ENCODE results near the gene RNF7.
"Not testable (repeated sequence)": the region's sequence is repeated elsewhere in the genome, so short reads cannot be mapped to it uniquely, and the experiment has no call there.

The RNF7 gene

DNA sequence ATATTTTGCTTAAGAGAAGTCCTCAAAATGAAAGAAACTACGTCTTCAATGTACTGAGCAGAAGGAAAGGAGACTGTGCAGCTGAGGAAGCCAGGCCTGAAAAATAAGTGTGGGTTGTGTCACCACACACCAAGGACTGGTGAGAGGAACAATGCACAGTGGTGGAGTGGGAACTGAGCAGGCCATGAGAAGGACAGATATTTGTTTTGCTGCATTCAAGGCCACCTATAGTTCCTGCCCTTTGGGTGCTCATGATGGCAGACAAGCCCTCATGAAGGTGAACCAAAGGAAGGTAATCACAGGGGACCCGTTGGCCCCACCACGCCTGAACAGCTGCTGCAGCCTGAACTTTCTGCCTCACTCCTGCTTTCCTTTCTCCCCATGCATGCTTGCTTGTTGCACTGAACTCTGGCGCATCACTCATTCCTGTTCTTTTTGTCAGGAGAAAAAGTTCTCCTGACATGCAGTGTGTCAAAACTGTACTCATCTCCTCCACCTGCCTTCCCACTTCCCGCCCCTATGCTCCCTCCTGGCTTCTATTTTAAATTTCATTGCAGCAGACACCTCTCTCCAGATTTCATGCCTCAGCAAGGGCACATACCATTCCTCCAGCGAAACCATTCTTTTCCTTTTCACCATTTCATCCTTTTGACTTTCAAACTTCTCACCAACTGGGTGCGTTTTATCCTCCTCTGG lies 2.2 kb upstream of the RNF7 start:
- DNase-seq (ENCODE audit: low read depth in 2 of 2): no peak

DNA sequence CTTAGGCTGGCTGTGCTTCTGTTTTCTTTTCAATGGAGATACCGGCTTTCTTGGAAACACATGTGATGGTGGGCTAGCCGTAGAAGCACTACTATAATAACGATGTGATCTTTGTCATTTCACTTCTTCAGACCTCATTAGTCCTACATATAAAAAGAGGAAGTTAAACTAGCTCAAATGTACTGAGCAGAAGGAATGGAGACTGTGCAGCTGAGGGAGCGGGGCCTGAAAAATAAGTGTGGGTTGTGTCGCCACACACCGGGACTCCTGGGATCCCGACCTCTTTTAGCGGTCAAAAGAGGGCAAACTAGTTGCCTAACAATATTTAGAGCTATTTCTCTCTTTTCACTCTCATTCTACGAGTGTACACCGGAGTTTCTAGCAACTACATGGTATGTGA lies 1.0 kb upstream of the RNF7 start:
- no peak for DNase-seq (ENCODE audit: low read depth in 2 of 2)

DNA sequence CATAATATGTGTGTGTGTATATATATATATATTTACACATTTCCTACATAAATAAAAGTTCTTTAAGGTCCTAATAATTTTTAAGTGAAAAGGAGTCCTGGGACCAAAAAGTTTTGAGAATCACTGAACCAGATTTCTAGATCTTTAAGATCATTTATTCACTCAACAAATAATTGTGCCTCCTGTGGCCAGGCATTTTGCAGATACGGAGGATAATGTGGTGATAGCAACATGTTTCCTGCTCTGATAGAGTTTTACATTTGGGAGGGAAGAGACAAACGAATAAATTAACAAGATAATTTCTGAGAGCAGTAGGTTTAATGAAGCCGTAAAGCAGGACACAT lies 448 bp upstream of the RNF7 start:
- DNase-seq (ENCODE audit: low read depth in 2 of 2): no peak

DNA sequence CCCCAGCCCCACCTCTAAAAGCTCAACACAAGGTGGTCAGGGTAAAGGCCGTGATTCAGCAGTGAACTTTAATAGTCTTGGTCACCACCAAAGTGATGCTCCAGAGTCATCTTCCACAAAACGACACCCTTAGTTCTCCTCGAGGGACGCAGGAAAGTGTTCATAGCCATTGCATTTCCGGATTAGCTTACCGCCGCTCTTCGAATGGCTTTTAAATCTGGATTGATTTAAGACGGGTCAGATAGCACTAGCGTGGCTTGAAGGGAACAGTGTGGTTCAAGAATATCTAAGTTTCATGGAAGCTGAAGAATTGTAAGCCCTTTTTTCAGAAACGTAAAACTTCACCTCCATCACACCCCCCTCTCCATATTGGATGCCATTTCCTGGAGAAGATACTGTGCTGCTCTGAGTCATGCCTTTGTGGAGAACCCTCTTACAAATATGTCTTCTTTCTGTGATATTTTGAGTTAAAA lies 829 bp downstream of the RNF7 start:
- DNase-seq (ENCODE audit: low read depth in 2 of 2): no peak

DNA sequence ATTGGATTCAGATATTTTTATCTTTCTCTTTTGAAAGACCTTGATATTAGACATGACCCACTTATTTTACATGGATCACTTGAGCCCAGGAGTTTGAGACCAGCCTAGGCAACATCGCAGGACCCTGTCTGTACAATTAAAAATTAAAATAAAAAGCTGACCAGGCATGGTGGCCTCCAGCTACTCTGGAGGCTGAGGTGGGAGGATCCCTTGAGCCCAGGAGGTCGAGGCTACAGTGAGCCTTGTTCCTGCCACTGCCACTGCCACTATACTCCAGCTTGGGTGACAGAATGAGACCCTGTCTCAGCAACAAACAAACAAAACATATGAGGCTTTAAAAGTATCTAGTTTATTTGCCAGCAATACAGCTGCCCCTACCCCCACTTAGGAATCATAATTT lies 1.6 kb downstream of the RNF7 start:
- DNase-seq (ENCODE audit: low read depth in 2 of 2): no peak

DNA sequence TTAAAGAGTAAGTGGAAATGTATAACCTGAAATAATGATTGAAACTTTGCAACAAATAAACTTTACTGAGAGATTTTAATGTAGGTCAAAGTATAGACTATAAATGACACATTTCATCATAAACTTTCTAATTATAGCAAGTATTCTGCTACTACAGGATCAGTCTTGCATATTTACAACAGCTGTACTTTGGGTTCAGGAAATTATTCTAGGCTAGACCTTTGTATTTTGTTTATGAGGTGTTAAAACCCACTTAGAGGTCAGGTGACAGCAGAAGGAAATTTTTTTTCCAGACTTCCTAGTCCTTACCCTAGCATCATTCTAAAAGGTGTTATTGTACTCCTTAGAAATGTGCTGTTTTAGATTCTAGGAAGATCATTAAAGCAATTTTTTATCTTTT lies 2.3 kb downstream of the RNF7 start:
- no peak for DNase-seq (ENCODE audit: low read depth in 2 of 2)

DNA sequence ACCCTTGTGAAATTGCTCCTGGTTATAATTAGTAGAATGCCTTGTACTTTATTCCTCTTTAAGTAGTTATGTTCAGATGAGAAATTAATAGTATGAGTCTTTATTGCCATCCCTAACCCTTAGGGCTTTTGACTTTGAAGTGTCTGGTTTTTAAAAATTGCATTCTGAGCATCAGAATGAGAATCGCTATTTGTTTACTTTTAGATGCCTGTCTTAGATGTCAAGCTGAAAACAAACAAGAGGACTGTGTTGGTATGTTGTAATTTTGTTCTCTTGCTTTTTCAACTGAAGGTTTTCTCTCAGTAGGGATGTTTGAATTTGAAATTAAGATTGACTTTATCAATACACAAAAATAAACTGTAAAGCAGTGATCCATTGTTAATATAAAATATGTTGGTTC lies 5.2 kb downstream of the RNF7 start:
- no peak for DNase-seq (ENCODE audit: low read depth in 2 of 2)

DNA sequence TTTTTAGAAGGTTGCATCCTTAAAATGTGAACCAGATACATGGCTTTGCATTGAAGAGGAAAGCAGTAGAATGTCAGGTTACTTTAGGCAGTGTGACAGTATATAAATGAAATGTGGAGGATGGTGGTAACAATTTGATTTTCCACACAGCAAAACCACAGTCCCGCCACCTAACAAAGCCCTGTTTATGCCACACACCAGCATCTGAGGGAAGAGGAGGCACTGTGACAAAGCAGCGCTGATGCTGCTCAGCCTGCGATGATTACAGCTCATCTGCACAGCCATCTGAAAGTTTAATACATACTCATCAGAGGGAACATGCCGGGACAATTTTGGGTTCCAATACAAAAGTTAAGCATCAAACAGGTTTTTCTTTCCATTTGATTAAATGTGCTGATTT lies 8.9 kb downstream of the RNF7 start:
- no peak for DNase-seq (ENCODE audit: low read depth in 2 of 2)

DNA sequence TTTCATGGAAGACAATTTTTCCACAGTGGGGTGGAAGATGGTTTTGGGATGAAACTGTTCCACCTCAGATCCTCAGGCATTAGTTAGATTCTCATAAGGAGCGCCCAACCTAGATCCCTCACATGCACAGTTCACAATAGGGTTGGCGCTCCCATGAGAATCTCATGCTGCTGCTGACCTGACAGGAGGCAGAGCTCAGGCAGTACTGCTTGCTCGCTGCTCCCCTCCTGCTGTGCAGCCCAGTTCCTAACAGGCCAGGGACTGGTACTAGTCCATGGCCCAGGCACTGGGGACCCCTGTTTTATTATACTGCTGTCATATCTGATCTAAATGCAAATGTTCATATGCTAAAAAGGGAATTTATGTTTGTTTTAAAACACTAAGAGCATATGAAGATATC lies 15.3 kb downstream of the RNF7 start:
- no peak for DNase-seq (ENCODE audit: low read depth in 2 of 2)

DNA sequence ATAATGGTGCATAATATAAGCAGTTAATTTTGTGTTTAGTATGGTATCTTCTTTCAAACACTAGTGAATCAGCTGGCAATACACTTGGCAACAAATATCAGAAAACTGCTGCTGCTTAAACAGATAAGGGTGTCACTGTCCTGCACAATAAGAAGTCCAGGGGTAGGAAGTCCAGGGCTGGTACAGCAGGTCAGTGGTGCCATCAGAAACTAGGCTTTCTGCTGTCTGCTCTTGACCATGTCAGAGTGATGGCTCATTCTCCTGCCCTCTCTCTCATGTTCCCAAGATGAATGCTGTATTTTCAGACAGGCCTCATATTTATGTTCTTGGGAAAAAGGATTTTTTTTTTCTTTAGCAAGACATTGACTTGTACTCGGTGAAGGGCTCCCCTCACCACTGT lies 15.9 kb downstream of the RNF7 start:
- DNase-seq (ENCODE audit: low read depth in 2 of 2): no peak

DNA sequence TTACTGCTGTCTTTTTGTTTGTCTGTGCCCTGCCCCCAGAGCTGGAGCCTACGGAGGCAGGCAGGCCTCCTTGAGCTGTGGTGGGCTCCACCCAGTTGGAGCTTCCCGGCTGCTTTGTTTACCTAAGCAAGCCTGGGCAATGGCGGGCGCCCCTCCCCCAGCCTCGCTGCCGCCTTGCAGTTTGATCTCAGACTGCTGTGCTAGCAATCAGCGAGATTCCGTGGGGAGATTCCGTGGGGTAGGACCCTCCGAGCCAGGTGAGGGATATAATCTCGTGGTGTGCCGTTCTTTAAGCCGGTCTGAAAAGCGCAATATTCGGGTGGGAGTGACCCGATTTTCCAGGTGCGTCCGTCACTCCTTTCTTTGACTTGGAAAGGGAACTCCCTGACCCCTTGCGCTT lies 24.5 kb downstream of the RNF7 start:
- not testable (repeated sequence) for DNase-seq (ENCODE audit: low read depth in 2 of 2)

DNA sequence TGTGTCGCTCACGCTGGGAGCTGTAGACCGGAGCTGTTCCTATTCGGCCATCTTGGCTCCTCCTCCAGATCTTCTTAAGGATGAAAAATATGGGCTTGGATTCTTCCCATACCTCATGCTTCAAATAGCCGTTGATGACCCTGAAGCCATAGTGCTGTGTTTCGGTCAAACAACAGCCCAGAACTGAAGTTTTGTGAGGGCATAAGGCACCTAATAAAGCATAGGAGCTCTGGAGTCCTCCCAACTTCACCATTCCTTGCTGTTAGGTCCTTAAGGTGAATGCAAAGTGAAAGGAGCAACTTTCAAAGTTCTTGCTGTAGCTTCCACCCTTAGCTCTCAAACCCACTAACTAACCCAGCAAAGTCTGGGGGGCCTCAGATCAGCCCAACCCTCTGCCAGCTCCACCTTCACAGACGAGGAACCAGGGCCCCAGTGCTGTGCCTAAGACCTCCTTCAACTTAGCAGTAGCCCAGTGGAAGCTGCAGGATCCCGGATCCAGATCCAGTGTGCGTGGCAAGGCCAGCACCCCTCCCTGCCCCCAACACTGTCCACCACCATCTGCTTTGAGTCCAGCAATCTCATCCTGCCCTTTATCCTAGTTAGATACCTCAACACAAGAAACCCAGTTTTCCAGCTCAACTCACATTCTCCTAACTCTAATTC lies 25.1 kb downstream of the RNF7 start, which contains the start of gene GRK7:
TSS of gene GRK7 (plus strand) at position 321 of the 663 bp plus-strand sequence. CDS start 14,877 bp downstream, outside the sequence.
- DNase-seq (ENCODE audit: low read depth in 2 of 2): no peak

DNA sequence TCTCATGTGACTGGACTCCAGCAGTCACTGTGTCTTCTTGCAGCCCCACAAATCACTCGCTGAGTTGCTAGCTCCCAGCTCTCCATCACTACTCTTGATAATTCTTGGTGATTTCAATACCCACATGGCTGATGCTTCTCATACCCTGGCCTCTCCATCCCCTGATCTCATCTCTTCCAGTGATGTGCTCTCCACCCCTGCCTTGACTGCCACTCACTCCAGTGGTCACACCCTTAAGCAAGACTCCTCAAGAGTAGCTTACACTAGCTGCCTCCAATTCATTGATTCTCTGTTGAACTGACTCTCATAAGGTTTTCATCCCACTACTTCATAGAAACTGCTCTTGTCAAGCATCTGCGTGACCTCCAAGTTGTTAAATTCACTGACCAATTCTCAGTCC lies 25.9 kb downstream of the RNF7 start:
- no peak for DNase-seq (ENCODE audit: low read depth in 2 of 2)

DNA sequence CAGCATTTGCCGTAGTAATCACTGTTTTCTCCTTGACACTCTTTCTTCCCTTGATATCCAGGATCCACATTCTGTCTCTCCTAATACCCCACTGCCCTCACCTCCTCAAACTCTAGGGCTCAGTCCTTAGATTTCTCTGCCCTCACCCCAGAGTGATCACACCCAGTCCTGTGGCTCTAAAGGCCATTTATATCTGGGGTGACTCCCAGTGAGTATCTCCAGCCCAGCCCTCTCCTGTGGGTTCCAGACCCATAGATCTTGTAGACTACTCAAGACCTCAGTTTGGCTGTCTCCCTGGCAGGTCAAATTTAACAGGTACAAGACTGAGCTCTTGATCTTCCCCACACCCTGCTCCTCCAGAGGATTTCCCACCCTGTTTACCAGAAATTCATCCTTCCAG lies 26.4 kb downstream of the RNF7 start:
- DNase-seq (ENCODE audit: low read depth in 2 of 2): no peak

DNA sequence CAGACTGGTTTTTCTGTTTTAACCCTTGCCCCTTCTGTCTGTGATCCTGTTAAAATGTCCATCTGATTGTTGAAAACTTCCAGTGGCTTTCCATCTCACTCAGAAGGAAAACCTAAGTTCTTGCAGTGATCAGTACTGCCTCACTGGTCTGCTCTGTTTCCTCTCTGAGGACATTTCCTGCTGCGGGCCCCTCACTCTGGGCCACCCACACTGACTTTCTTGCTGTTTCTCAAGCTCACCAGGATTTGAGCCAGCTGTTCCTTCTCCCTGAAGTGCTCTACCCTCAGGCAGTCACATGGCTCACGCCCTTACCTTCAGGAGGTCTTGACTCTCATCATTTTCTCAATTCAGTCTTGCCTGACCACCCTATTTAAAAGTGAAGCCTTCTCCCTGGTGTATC lies 26.9 kb downstream of the RNF7 start:
- DNase-seq (ENCODE audit: low read depth in 2 of 2): no peak

DNA sequence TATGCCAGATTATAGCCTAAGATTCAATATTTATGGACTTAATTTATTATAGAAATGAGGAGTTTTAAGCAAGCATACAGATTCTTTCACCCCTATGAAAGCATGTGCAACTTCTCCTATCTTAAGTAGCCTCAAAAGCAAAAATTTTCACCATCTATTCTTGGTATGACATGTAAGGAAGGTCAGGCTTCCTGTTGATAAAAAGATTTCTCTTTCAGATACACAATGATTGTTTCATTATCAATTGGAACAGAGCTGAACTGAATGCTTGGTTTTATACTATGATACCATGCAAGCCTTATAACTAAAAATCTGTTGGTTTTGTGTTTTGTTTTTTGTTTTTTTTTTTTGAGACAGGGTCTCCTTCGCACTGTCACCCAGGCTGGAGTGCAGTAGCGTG lies 29.0 kb downstream of the RNF7 start:
- no peak for DNase-seq (ENCODE audit: low read depth in 2 of 2)

DNA sequence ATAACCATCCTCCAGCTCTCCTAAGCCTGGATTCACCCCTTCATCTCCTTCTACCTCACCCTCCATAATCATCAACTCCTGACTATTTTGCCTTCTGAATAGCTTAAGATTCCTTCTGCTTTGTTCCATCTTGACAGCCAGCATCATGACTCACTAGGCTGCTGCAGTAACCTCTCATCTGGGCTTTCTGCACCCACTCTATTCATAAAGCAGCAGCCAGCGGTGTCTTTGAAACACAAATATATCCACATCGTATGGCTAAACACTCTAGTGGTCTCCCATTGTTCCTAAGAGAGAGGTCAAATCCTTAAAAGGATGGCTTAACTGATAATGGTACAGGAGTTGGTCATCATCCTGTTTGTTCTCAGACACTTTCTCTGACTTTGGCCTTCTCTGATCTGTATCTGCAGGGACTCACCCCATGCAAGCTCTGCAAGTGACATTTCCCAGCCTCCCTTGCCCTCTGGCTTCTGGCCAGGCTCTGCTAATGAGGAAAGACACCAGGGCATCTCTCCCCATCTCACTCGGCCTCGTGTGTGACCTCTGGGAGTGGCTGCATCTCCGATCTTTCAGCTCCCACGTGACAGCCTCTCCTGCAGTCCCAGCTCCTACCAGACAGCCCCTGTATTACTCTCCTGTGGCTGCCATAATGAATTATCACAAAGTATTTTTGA lies 31.3 kb downstream of the RNF7 start:
- DNase-seq (ENCODE audit: low read depth in 2 of 2): no peak

DNA sequence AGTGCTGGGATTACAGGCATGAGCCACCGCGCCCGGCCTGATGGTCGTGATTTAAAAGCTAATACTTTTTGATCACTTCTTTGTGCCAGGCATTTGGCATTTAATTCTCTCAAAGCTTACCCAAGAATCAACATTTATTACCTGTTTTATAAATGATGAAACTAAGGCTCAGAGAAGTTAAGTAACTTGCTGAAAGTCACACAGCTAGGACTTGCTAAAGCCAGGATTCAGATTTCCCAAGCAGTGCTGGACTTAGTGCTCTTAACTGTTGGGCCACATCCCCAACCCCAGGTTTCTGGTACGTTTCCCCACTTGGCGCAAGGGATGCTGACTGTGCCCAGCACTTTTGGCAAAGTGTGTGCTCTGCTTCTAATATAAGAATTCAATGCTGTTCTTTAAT lies 35.6 kb downstream of the RNF7 start:
- DNase-seq (ENCODE audit: low read depth in 2 of 2): no peak

DNA sequence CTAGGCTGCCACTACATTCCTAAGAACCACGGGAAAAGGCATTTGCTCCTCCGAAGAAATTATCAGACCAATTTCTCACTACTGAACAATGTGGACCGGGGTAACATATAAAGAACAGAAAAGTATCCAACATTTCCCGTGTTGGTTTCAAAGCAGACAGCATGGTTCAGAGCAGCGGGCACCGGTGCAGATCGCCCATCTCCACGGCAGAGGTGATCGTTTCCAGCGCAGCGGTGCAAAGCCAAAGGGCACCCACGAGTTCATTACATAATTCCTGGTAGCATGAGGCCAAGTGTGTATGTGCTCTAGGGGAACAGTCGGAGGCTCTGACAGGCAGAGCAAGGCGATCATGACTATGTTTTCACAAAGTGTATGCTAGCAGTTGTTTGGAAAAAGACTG lies 38.3 kb downstream of the RNF7 start:
- DNase-seq (ENCODE audit: low read depth in 2 of 2): no peak

DNA sequence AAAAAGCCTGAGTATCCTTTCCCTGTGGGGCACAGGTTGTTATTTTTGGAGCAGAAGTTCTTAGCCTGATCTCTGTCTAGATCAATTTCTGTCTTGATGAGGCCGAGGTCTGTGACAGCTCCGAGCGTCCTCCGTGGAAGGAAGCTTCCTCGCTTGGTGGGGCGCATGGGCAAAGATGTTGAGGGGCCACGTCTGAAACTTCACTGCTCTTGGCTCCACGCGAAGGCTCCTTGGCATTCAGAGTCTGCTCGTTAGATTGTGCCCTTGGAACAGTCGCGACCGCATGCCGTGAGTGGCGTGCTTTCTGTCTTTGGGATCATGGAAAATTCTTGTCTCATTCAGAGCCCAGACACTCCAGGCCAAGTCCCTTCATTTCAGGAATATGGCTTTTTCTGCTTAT lies 38.8 kb downstream of the RNF7 start:
- DNase-seq (ENCODE audit: low read depth in 2 of 2): no peak

DNA sequence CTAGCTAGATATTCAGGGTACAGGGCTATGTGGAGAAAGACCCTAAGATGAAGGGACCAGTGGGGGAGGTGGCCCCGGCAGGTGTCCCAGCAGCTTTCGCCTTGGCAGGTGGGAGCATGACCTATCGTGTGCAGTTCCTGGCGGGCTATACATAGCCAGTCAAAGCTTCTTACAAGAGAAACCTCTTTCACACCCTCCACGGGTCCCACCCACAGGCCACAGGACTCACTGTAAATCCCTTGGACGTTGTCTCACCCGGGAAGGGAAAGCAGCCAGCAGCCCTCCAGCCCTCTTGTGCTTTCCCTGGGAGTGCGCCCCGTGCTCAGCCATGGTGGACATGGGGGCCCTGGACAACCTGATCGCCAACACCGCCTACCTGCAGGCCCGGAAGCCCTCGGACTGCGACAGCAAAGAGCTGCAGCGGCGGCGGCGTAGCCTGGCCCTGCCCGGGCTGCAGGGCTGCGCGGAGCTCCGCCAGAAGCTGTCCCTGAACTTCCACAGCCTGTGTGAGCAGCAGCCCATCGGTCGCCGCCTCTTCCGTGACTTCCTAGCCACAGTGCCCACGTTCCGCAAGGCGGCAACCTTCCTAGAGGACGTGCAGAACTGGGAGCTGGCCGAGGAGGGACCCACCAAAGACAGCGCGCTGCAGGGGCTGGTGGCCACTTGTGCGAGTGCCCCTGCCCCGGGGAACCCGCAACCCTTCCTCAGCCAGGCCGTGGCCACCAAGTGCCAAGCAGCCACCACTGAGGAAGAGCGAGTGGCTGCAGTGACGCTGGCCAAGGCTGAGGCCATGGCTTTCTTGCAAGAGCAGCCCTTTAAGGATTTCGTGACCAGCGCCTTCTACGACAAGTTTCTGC lies 40.1 kb downstream of the RNF7 start:
- no peak for DNase-seq (ENCODE audit: low read depth in 2 of 2)

DNA sequence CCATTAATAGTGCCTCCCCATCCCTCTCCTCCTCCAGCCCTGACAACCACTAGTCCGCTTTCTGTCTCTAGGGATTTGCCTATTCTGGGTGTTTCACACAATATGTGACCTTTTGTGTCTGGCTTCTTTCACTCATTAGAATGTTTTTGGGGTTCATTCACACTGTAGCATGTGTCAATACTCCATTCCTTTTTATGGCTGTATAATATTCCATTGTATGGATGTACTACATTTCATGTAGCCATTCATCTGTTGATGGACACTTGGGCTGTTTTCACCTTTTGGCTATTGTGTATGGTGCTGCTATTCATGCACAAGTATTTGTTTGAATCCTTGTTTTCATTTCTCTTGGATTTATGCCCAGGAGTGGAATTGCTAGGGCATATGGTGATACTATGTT lies 41.6 kb downstream of the RNF7 start:
- no peak for DNase-seq (ENCODE audit: low read depth in 2 of 2)

Data from stimulated activated CD4-positive, alpha-beta T cell treated with anti-CD3 and anti-CD28 coated beads, Interleukin-4, amount 100 ng/mL, for 48 hours (primary cell).